Pulmonary artery endothelial cell (primary cell): ENCODE data around the gene NABP2. TPM values are rescaled to one million over a fixed set of nuclear protein-coding genes. Genes with fewer than 3 reads are reported as not detected.
"Not testable (repeated sequence)": the region's sequence is repeated elsewhere in the genome, so short reads cannot be mapped to it uniquely, and the experiment has no call there.

Experiments
- DNase-seq: peaks from one replicate; pipeline ENCODE4 v3.0.0-alpha.2; 2011; ENCODE audit warnings: low read depth, low spot score
- total RNA-seq: library from RNA; depleted of rRNA; stranded (reverse); fragments of >200 nt; gene quantifications from 2 replicates; pipeline ENCODE4 v1.2.3, GENCODE V29; 2014

Gene NABP2
- total RNA-seq, 1 donor from 2014 or later: 37.1 TPM

DNA sequence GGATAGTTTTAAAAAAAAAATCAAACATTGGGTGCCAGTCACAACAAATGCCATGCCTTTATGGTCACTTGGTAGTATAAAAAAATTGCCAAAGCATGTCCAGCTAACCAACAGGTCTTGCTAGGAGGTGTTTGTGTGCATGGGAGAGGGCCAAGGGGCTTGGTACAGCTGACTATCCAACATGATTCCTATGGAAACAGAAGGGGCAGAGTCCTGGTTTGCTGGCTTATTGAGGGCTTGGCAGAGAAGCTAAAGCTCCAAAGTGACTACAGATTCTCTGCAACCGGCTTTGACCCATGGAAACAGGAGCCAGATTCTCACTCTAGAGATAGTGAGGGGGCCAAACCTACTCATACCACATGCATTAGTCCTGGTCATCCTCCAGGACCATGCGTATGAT, 48.3 kb downstream of the NABP2 start:
- not testable (repeated sequence) for DNase-seq

DNA sequence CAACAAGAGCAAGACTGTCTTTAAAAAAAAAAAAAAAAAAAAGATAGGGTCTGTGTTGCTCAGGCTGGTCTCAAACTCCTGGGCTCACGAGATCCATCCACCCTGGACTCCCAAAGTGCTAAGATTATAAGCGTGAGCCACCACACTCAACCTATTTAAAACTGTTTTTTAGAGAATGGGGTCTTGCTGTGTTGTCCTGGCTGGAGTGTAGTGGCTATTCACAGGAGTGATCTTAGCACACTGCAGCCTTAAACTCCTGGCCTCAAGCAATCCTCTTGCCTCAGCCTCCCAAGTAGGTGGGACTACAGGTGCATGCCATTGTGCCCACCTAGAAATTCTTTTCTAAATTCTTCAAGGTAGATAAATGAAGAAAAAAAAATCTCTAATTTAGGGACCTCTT, 50.2 kb downstream of the NABP2 start:
- no peak for DNase-seq

DNA sequence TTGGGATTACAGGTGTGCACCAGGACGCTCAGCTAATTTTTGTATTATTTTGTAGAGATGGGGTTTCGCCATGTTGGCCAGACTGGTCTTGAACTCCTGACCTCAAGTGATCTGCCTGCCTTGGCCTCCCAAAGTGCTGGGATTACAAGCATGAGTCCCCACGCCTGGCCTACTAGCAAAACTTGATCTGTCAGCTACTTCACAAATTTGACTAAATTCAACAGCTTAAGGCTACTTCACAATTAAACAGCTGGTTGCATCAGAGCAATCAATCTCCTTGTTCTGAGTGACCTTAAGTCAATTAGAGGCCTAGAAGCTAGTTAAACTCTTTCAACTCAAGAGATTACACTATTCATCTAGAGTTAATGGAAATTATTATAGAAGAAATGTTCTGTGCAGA, 54.8 kb downstream of the NABP2 start:
- DNase-seq: no peak

Other genes with a start within 250 kb of the NABP2 start
- gene SUOX, start 227.1 kb upstream of the NABP2 start, total RNA-seq: 13.8 and 23.2 TPM in 2 replicates
- 0.46 and 0.86 TPM in 2 replicates for gene IKZF4, start 203.3 kb upstream of the NABP2 start, total RNA-seq
- 94.9 and 101 TPM in 2 replicates for gene RPS26, start 182.4 kb upstream of the NABP2 start, total RNA-seq
- gene ERBB3, start 144.2 kb upstream of the NABP2 start, total RNA-seq: 0.07 and 0.11 TPM in 2 replicates
- gene PA2G4, start 119.8 kb upstream of the NABP2 start, total RNA-seq: 240 and 266 TPM in 2 replicates
- 2,515 and 3,966 TPM in 2 replicates for gene RPL41, start 107.7 kb upstream of the NABP2 start, total RNA-seq
- gene ZC3H10, start 106.1 kb upstream of the NABP2 start, total RNA-seq: 5.5 and 7.0 TPM in 2 replicates
- gene ESYT1, start 96.1 kb upstream of the NABP2 start, total RNA-seq: 313 and 330 TPM in 2 replicates
- 60.6 and 81.1 TPM in 2 replicates for gene MYL6B, start 71.8 kb upstream of the NABP2 start, total RNA-seq
- 2,535 and 2,553 TPM in 2 replicates for gene MYL6, start 66.0 kb upstream of the NABP2 start, total RNA-seq
- 53.2 and 70.9 TPM in 2 replicates for gene SMARCC2, start 34.9 kb upstream of the NABP2 start, total RNA-seq
- gene RNF41, start 2.4 kb upstream of the NABP2 start, total RNA-seq: 189 and 215 TPM in 2 replicates
- not detected in 2 replicates for gene SLC39A5, start 5.7 kb downstream of the NABP2 start, total RNA-seq
- 13.1 and 21.4 TPM in 2 replicates for gene ANKRD52, start 34.0 kb downstream of the NABP2 start, total RNA-seq
- gene COQ10A, start 42.6 kb downstream of the NABP2 start, total RNA-seq: 4.9 and 7.3 TPM in 2 replicates
- 151 TPM in 2 replicates for gene CS, start 76.0 kb downstream of the NABP2 start, total RNA-seq
- gene CNPY2, start 91.6 kb downstream of the NABP2 start, total RNA-seq: 73.1 and 82.8 TPM in 2 replicates
- gene PAN2, start 109.7 kb downstream of the NABP2 start, total RNA-seq: 10.6 and 15.3 TPM in 2 replicates
- gene IL23A, start 114.5 kb downstream of the NABP2 start, total RNA-seq: 0.13 TPM in 1 of 2 replicates, not detected in the other
- gene STAT2, start 135.8 kb downstream of the NABP2 start, total RNA-seq: 54.6 and 87.9 TPM in 2 replicates
- gene APOF, start 138.5 kb downstream of the NABP2 start, total RNA-seq: not detected in 2 replicates
- 14.8 and 25.3 TPM in 2 replicates for gene TIMELESS, start 225.1 kb downstream of the NABP2 start, total RNA-seq
- 0.07 and 0.20 TPM in 2 replicates for gene MIP, start 230.3 kb downstream of the NABP2 start, total RNA-seq
- 1.7 and 1.8 TPM in 2 replicates for gene SPRYD4, start 244.2 kb downstream of the NABP2 start, total RNA-seq